GM18505 (cell line): ENCODE results near the gene RNU5D-1.

Experiments
- ATAC-seq: cut with Tn5 transposase; IDR thresholded peaks from one replicate; pipeline ENCODE4 v1.9.1; 2021; ENCODE audit not compliant: unreplicated experiment
- POLR2A ChIP-seq: IDR thresholded peaks from 4 replicates; pipeline ENCODE4 v1.6.1; 2011; ENCODE audit warnings: borderline replicate concordance; ENCODE audit not compliant: insufficient read depth, insufficient read length; ENCODE audit errors: extremely low read depth

The RNU5D-1 gene

DNA sequence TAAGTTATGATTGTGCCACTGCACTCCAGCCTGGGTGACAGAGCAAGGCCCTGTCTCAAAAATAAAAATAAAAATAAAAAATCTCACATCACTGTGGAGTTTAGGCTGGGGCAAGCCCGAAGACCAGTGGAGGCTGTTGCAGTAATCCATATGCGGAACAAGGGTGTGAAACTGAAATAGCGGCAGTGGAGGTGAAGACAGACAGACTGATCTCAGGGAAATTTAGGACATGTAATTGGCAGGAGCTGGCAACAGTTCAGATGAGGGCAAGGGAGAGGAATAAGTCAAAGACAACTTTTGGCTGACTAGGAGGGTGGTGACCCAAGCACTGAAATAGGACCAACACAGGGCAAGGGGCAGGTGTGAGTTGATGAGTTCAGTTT lies 48.1 kb downstream of the RNU5D-1 start:
- ATAC-seq = no peak
- no peak for TF ChIP-seq POLR2A

DNA sequence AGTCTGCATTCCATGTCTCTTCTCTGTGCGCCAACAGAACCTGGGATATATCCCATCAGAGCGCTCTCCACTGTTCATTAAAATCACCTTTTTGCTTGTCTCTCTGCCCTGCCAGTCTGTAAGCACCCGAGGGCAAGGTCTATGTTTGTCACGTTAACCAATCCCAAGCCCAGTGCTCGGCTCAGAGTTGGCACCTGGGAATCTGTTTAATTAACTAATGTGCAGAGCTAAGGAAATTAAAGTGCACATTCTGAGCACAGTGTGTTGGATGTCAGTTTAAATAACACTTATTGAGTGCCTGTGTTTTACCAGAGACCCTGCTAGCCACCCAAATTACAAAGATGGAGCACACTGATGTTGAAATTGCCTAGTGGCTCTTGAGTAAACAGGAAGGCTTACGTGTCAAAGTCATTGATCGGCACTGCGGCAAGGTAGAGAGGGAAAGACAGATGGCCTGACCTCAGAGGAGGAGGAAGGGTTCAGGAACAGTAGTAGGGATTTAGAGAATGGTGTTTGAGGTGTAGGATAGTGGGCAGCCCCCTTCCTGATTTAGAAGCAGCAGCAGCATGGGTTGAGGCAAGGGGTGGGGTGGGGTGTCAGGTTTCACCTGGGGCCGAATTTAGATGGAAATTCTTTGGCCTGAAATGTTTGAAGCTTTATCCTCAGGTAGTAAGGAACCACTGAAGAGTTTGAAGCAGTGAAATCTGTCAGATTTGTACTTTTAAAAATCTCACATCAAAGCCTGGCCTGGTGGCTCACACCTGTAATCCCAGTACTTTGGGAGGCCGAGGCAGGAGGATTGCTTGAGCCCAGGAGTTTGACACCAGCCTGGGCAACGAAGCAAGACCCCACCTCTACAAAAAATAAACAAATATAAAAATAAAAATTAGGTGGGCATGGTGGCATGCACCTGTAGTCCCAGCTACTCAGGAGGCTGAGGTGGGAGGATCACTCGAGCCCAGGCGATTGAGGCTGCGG lies 48.8 kb downstream of the RNU5D-1 start:
- no peak for TF ChIP-seq POLR2A
- no peak for ATAC-seq
